Amniotic epithelial cell (primary cell): ENCODE data around the gene PID1.

Experiments used
- DNase-seq: peaks from one replicate; pipeline ENCODE4 v3.0.0-alpha.2; 2010; ENCODE audit warnings: low read depth

The PID1 gene

DNA sequence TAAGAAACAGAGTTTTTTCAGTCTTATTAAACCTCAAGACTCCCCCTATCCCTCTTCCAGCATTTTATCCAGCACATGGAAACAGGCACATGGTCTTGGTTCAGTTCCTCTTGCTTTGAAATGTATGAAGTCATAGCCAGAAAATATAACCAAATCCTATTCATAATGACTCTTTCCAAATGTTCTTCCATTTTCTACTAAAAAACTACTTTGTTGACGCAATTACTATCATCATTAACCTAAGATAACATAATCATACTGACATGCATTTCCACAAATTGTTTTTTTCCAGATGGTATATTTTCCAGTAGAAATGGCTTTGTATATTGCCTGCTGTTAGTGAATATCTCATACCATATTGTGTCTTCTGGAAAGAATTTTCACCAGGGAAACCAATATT, 261.3 kb downstream of the PID1 start:
- no peak for DNase-seq

DNA sequence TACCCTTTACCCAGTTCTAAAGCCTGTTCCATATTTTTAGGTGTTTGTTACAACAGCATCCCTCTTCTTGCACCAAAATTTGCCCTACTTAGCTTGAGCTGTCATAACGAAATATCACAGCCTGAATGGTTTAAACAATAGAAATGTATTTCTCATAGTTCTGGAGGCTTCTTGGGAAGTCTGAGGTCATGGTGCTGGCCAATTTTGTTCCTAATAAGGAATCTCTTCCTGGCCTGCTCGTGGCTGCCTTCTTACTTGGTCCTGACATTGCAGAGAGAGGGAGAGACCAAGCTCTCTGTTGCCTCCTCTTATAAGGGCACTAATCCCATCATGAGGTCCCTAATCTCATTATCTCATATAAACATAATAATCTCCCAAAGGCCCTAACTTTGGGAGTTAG, 267.8 kb downstream of the PID1 start:
- DNase-seq = peak; percentile 33

DNA sequence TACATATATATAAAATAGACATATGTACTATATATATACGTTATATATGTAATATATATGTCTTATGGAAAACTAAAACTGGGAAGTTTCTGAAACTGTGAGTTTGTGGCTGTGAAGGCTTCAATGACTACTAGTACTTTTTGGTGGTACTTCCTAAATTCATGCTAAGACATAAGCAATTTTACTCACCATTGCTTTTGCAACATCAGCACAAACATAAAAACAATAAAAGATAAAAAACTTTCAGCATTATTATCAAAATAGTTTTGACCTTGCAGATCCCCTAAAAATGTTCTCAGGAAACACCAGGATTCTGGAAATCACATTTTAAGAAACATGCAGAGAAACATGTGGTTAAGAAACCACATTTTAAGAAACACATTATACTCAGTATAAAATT, 269.9 kb downstream of the PID1 start:
- DNase-seq = no peak

DNA sequence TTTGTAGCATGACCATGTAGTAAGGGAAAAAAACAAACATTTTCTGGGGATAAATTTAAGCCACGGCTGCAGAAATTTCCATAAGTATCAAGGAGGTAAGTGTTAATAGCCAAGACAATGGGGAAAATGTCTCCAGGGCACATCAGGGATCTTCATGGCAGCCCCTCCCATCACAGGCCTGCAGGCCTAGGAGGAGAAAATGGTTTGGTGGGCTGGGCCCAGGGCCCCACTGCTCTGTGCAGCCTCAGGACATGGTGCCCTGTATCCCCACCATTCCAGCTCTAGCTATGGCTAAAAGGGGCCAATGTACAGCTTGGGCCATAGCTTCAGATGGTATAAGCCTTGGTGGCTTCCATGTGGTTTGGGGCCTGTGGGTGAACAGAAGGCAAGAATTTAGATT, 271.8 kb downstream of the PID1 start:
- no peak for DNase-seq

DNA sequence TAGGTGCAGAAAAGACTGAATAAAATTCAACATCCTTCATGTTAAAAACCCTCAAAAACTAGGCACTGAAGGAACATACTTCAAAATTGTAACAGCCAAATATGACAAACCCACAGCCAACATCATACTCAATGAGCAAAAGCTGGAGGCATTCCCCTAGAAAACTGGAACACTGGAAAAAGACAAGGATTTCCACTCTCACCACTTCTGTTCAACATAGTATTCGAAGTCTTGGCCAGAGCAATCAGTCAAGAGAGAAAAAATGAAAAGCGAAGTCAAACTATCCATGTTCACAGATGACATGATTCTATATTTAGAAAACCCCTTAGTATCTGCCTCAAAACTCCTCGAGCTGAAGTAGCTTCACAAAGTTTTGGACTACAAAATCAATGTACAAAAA, 282.3 kb downstream of the PID1 start:
- DNase-seq = no peak

DNA sequence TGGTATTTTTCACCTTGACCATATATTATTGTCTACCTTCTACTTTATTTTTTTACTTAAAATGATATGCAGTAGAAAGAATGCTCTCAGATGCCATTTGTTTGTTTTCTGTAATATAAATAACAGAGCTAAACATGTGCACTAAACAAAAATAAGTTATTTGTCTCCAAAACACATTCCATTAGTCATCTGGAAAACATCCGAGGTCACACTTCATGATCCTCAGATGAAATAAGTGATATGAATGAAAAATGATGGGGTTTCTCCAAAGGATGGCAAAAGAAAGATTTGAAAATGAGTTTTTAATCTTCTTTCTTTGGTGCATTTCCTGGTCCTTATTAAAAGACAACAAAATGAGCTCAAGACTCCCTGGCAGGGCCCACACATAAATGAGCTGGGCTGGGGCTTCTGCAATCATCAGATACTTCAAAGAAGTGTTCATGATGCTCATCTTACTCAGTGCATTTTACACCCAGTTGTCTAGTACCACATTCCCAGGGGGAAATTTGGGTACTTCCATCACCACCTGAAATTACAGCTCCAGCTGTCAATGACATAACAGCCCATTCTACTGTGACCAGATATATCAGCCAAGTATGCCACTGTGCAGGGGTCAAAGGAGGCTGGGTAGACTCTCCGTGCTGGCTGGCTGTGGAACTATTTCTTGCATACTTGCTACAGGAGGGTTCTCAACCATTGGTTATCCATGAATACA, 283.5 kb downstream of the PID1 start:
- peak; percentile 57 for DNase-seq

DNA sequence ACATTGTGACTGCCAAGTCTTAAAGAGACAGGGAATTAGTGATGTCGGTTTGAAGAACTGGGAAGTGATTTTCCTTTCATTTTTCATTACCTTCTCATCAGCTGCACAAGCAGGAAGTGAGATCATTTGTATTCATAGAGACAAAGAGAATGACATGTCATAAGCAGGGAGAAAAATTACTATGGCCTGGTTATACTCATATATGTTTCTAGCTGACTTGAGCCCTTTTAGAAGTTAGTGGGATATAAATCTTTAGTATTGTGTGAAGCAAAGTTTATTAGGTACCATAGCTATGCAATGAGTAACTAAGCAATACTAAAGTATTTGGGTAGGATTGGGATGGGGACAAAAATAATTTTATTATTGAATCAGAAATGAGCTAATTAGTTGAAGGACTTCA, 284.1 kb downstream of the PID1 start:
- peak; percentile 51 for DNase-seq

DNA sequence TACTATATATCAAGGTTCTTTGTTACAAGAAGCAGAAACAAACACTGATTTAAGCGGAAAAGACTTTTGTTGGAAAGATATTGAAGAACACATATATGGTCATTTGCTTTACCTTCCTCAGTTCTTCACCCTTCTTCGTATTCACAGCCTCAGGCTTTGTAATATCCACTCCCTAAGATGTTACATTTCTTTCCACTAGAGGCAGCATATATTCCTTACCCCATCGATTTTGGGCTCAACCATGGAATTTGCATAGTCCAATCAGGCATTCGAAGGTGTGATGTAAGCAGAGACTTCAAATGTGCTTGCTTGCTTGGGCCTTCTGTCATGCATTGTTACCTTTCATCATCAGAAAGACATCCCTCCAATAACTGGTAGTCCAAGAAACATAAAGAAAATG, 287.4 kb downstream of the PID1 start:
- DNase-seq = no peak

DNA sequence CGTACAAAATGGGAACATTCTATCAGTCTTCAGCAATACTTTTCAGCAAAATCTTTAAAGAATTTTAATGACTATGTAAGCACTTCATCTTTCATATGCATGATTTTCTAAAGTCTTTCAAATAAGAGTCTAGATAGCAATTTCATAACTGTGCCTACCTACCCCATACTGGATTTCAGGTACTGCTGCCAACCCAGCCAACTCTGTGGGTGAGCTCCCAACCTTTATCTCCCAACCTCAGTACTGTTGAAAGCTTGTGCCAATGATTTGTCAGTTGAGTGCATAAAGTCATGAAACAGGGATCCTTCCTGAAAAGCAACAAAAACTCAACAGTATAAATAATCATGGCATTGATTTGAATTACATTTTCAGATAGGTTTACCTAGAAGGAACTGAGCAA, 296.9 kb downstream of the PID1 start:
- no peak for DNase-seq
